Head of caudate nucleus (tissue), 42 donors: ENCODE results near the gene WWC1.
"Not testable (repeated sequence)": the region's sequence is repeated elsewhere in the genome, so short reads cannot be mapped to it uniquely, and the experiment has no call there.

Experiments used
- DNase-seq, 42 donors: peaks; one replicate each; pipeline versions ENCODE4 v3.0.0 to v3.0.0-alpha.2; 2020 to 2021; ENCODE audit warnings: mixed read lengths in 7 of 42
- intact Hi-C: fragments of 100-400 bp; cut with DNase I; formaldehyde crosslinking; loops from one replicate; pipeline ENCODE4 v1.15.0; 2022

Gene WWC1

GRCh38 chr5:168302785-168303184, 11.3 kb downstream of the WWC1 start:
- intact Hi-C loops: no loop called here
- DNase-seq: no peak

GRCh38 chr5:168303393-168304025, 12.1 kb downstream of the WWC1 start:
- DNase-seq: no peak
- intact Hi-C loops: no loop called here

- intact Hi-C loops: no loop called here
- DNase-seq: no peak
Measured at GRCh38 chr5:168304349-168304748, 12.9 kb downstream of the WWC1 start.

DNA sequence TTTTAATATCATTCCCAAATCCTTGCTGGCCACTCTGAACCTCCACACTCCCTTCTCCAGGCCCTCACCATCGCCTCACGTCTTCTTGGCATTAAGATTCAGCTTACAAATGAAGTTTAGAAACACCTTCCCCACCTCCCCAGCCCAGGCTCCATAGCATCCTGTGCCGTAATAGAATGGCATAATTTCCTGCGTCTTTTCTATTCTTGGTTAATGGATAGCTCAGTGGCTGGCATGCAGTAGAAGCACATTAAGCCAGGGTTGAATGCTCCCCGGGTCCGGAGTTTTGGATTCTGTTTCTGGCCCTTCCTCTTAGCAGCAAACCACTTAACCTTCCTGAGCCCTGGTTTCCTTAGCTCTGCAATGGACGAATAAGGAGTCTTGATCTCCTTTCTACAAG, 13.8 kb downstream of the WWC1 start:
- intact Hi-C loops: no loop called here
- DNase-seq: peak in 1 of 42 donors; percentile 25

GRCh38 chr5:168307022-168307421, 15.6 kb downstream of the WWC1 start:
- intact Hi-C loops: no loop called here
- no peak for DNase-seq

- intact Hi-C loops: no loop called here
Measured at GRCh38 chr5:168307925-168308584, 16.6 kb downstream of the WWC1 start.

GRCh38 chr5:168308976-168309598, 17.6 kb downstream of the WWC1 start:
- no peak for DNase-seq

More at GRCh38 chr5:168307925-168308584, 16.6 kb downstream of the WWC1 start:
- DNase-seq: no peak

GRCh38 chr5:168310541-168310940, 19.1 kb downstream of the WWC1 start:
- intact Hi-C loops, DNase-seq: not testable (repeated sequence)

More at GRCh38 chr5:168308976-168309598, 17.6 kb downstream of the WWC1 start:
- intact Hi-C loops: no loop called here

GRCh38 chr5:168311061-168311566, 19.7 kb downstream of the WWC1 start:
- DNase-seq: peak in 6 of 42 donors; percentile 13 to 55 (median 38)
- intact Hi-C loops: no loop called here

DNA sequence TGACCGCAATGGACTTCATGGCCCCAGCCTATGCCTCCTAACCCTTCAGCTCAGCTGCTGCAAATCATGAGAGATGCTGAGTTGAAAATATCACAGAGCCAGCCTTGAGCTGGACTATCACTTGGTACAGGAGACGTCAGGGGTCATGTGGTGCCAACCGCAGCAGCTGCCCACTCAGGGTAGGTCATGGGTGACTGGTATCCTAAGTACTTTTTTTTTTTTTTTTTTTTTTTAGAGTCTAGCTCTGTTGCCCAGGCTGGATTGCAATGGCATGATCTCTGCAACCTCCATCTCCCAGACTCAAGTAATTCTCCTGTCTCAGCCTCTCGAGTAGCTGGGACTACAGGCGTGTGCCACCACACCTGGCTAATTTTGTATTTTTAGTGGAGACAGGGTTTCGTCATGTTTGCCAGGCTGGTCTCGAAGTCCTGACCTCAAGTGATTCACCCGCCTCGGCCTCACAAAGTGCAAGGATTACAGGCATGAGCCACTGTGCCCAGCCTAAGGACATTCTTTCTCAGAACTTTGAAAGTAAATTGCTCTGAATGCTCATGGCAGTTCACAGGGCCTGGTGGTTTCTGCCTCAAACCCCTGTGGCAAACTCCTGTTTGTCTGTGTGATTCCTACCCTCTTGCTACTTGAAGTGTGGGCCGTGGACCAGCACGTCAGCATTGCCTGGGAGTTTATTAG, 21.3 kb downstream of the WWC1 start:
- DNase-seq: no peak
- intact Hi-C loops: no loop called here

DNA sequence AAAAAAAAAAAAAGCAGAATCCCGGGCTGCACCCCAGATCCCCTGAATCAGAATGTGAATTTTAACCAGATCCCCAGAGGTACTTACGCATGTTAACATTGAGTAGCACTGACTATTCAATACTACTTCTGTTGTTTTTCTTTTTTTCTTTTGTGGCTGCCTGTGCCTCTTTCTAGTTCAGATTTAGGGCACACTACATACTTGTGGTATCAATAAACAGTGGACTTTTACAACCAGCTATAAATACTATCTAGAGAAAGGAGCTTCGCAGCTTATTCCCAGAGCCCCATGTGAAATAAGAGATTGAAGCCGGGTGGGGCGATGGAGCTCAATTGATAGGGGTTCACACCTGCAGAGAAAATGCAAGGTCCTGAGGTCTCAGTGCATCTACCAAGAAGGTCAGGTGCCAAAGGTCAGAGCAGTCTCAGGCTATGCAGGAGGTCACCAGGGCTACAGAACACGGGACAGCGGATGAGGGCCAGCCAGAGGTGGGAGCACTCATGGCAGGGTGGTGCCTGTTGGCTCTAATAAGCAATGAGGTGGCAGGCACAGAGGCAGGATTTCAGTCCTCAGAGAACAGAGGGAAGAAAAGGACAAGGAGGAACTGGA, 22.3 kb downstream of the WWC1 start:
- intact Hi-C loops: no loop called here
- DNase-seq: no peak

GRCh38 chr5:168314735-168315411, 23.4 kb downstream of the WWC1 start:
- no peak for DNase-seq
- intact Hi-C loops: no loop called here

- intact Hi-C loops: no loop called here
- DNase-seq: peak in 5 of 42 donors; percentile 25 to 58 (median 31)
Measured at GRCh38 chr5:168315416-168316138, 24.1 kb downstream of the WWC1 start.

- intact Hi-C loops: no loop called here
Measured at GRCh38 chr5:168316139-168316578, 24.7 kb downstream of the WWC1 start.

DNA sequence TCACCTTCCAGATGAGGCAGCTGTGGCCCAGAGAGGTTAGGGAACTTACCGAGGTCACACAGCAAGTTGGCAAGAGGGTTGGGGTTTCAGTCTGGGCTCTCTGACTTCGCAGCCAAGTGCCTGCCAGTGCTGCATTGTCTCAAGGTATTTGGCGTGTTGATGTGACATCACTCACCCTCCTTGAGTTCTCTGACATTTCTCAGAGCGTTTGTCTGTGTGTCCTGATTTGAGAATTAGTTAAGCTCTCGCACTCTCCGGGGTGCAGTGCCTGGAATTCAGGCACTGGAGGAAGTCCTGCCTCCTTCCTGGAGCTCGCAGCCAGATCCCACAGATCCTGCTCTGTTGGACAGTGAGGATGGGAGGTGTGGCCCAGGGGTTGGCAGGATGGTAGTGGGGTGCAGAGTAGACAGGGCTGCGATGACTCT, 25.7 kb downstream of the WWC1 start:
- peak in 11 of 42 donors; percentile 21 to 67 (median 43) for DNase-seq
- intact Hi-C loops: no loop called here

More at GRCh38 chr5:168316139-168316578, 24.7 kb downstream of the WWC1 start:
- no peak for DNase-seq

GRCh38 chr5:168317521-168318147, 26.2 kb downstream of the WWC1 start:
- no peak for DNase-seq
- intact Hi-C loops: no loop called here

DNA sequence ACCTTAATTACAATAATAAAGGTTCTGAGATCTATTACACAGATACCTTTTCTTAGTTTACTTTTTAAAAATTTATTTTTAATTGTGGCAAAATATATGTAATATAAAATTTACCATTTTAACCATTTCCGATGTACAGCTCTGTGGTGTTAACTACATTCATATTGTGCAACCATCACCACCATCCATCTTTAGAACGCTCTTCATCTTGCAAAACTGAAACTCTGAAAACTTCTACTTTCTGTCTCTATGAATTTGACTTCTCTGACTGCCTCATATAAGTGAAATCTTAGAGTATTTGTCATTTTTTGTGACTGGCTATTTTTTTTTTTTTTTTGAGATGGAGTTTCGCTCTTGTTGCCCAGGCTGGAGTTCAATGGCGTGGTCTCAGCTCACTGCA, 26.8 kb downstream of the WWC1 start:
- intact Hi-C loops: no loop called here
- no peak for DNase-seq
